Caco-2 (cell line): ENCODE measurements around the gene ADARB1. TPM values are rescaled to one million over a fixed set of nuclear protein-coding genes. Genes with fewer than 3 reads are reported as not detected.
A peak's percentile ranks its signal among the peaks of the same experiment; 100 is the strongest.

Experiments
- BruUV-seq: library from RNA; stranded (reverse); fragments of 400-500 nt; replicated peaks from 2 replicates; lab custom pipeline; 2021; lab: Mats Ljungman, UMichigan
- CTCF ChIA-PET: fragments of 300-600 bp; sonication (Branson Sonifier 250); formaldehyde crosslinking; loops from one replicate; lab custom pipeline; 2022; ENCODE audit warnings: antibody characterized with exemption; lab: Charles Lee
- POLR2A ChIA-PET: fragments of 300-600 bp; sonication (Branson Sonifier 250); formaldehyde crosslinking; loops from one replicate; lab custom pipeline; 2022; ENCODE audit warnings: antibody characterized with exemption; lab: Charles Lee
- DNase-seq, 2 experiments: peaks; one replicate each; pipeline versions ENCODE4 v3.0.0 to v3.0.0-alpha.2; 2020 to 2022
- H3K27me3 ChIP-seq: replicated peaks from 2 replicates; pipeline ENCODE4 v1.6.0; 2011; ENCODE audit warnings: low read length; ENCODE audit not compliant: control insufficient read depth, insufficient read depth
- H3K36me3 ChIP-seq: 2 replicates; pipeline ENCODE4 v1.5.1; 2011; ENCODE audit warnings: low read length; ENCODE audit not compliant: control insufficient read depth, insufficient read depth
- H3K4me1 ChIP-seq: fragments of 250-450 bp; sonication (Bioruptor Pico); 2 replicates; pipeline ENCODE4 v1.5.1; 2020; ENCODE audit warnings: mild to moderate bottlenecking
- H3K4me3 ChIP-seq: 2 replicates; pipeline ENCODE4 v1.5.1; 2011; ENCODE audit warnings: low read depth, mild to moderate bottlenecking, control low read depth, low read length
- H3K9me3 ChIP-seq: fragments of 250-450 bp; sonication (Bioruptor Pico); 2 replicates; pipeline ENCODE4 v1.5.1; 2020; ENCODE audit warnings: mild to moderate bottlenecking, moderate library complexity
- H3K27ac Mint-ChIP-seq: one replicate; pipeline ENCODE4 v1.8.0; 2022; ENCODE audit warnings: mixed read lengths; ENCODE audit not compliant: unreplicated experiment
- H3K27me3 Mint-ChIP-seq: one replicate; pipeline ENCODE4 v1.8.0; 2022; ENCODE audit warnings: mixed read lengths; ENCODE audit not compliant: insufficient read depth, unreplicated experiment
- H3K36me3 Mint-ChIP-seq: one replicate; pipeline ENCODE4 v1.8.0; 2022; ENCODE audit warnings: mild to moderate bottlenecking, mixed read lengths; ENCODE audit not compliant: insufficient read depth, unreplicated experiment
- H3K4me1 Mint-ChIP-seq: one replicate; pipeline ENCODE4 v1.8.0; 2022; ENCODE audit warnings: low read depth, mixed read lengths; ENCODE audit not compliant: unreplicated experiment
- H3K4me3 Mint-ChIP-seq: one replicate; pipeline ENCODE4 v1.8.0; 2022; ENCODE audit warnings: mild to moderate bottlenecking, moderate library complexity, mixed read lengths; ENCODE audit not compliant: unreplicated experiment
- H3K9me3 Mint-ChIP-seq: one replicate; pipeline ENCODE4 v1.8.0; 2022; ENCODE audit warnings: mixed read lengths; ENCODE audit not compliant: unreplicated experiment
- CTCF ChIP-seq, 2 experiments: fragments of 200-600 bp in 1 of 2; IDR thresholded peaks; 1 replicate in 1 of 2; 2 replicates in 1 of 2; pipeline versions ENCODE4 v1.5.1 to v1.8.0; 2011 to 2022; ENCODE audit warnings: antibody characterized with exemption in 1 of 2, control low read depth in 1 of 2, inconsistent platforms in 1 of 2, low read depth in 1 of 2, low read length in 1 of 2, mild to moderate bottlenecking in 1 of 2, moderate library complexity in 1 of 2; ENCODE audit not compliant: insufficient read depth in 1 of 2, severe bottlenecking in 1 of 2, unreplicated experiment in 1 of 2
- intact Hi-C: fragments of 100-400 bp; cut with micrococcal nuclease; formaldehyde crosslinking; loops from one replicate; pipeline ENCODE4 v1.10.0; 2022; ENCODE audit not compliant: unreplicated experiment
- total RNA-seq: library from RNA; stranded (reverse); gene quantifications from 2 replicates; pipeline ENCODE4 v1.2.3, GENCODE V29; 2022

The ADARB1 gene
- total RNA-seq, 1 experiment from 2014 or later, result 25.4 TPM

- H3K4me1 ChIP-seq, result peaks cover 13% of the 10 kb centered on the region
- Mint-ChIP-seq H3K9me3 (no peaks in the 10 kb centered on the region), H3K27me3 (no peaks in the 10 kb centered on the region), H3K4me1 (no peaks in the 10 kb centered on the region), H3K27ac (no peak overlapping the region), H3K4me3 (no peak overlapping the region), H3K36me3 (peaks cover 52% of the 10 kb centered on the region)
- H3K36me3 ChIP-seq, result no peaks in the 10 kb centered on the region; the same call in 1 of the 2 replicates
- CTCF ChIA-PET, result interaction anchor here (0.5 kb wide), 1 partner anchor 323 kb away, joined by 3 read pairs; the partner anchor contains the start of gene SLX9
- POLR2A ChIA-PET, result no interaction called here
- intact Hi-C loops, result no loop called here
- no peak for DNase-seq
- H3K4me3 ChIP-seq, result no peak overlapping the region
- no peaks in the 10 kb centered on the region for H3K9me3 ChIP-seq
- TF ChIP-seq CTCF (IDR thresholded peaks at IDR 0.05; ENCODE audit: insufficient read depth in 1 of 2, low read depth in 1 of 2, low read length in 1 of 2, severe bottlenecking in 1 of 2, unreplicated experiment in 1 of 2), result no peak
- H3K27me3 ChIP-seq, result no peaks in the 10 kb centered on the region
- BruUV-seq, result no TSS peak
Measured at GRCh38 chr21:45262616-45263015, 188.2 kb downstream of the ADARB1 start.

- intact Hi-C loops, result no loop called here
- Histone ChIP-seq H3K4me1 (peaks cover 6% of the 10 kb centered on the region; the same call in 1 of the 2 replicates), H3K27me3 (no peaks in the 10 kb centered on the region), H3K36me3 (no peaks in the 10 kb centered on the region; the same call in 1 of the 2 replicates), H3K4me3 (no peak overlapping the region), H3K9me3 (no peaks in the 10 kb centered on the region)
- no peaks in the 10 kb centered on the region for H3K4me1 Mint-ChIP-seq
- POLR2A ChIA-PET, result no interaction called here
- CTCF ChIA-PET, result no interaction called here
- no peak overlapping the region for H3K27ac Mint-ChIP-seq
- no TSS peak for BruUV-seq
- no peak for TF ChIP-seq CTCF (IDR thresholded peaks at IDR 0.05; ENCODE audit: insufficient read depth in 1 of 2, low read depth in 1 of 2, low read length in 1 of 2, severe bottlenecking in 1 of 2, unreplicated experiment in 1 of 2)
- H3K27me3 Mint-ChIP-seq, result no peaks in the 10 kb centered on the region
- peaks cover 47% of the 10 kb centered on the region for H3K36me3 Mint-ChIP-seq
- no peaks in the 10 kb centered on the region for H3K9me3 Mint-ChIP-seq
- H3K4me3 Mint-ChIP-seq, result no peak overlapping the region
- no peak for DNase-seq
Measured at GRCh38 chr21:45263534-45263933, 189.2 kb downstream of the ADARB1 start.

GRCh38 chr21:45264146-45264911, 189.9 kb downstream of the ADARB1 start:
- Histone ChIP-seq H3K4me1 (no peaks in the 10 kb centered on the region), H3K36me3 (no peaks in the 10 kb centered on the region; the same call in 1 of the 2 replicates), H3K27me3 (no peaks in the 10 kb centered on the region), H3K9me3 (no peaks in the 10 kb centered on the region), H3K4me3 (no peak overlapping the region)
- TSS peak; percentile 59 for BruUV-seq
- H3K4me1 Mint-ChIP-seq, result no peaks in the 10 kb centered on the region
- POLR2A ChIA-PET, result no interaction called here
- H3K27ac Mint-ChIP-seq, result no peak overlapping the region
- CTCF ChIA-PET, result no interaction called here
- H3K27me3 Mint-ChIP-seq, result no peaks in the 10 kb centered on the region
- no peaks in the 10 kb centered on the region for H3K9me3 Mint-ChIP-seq
- no peak for TF ChIP-seq CTCF (IDR thresholded peaks at IDR 0.05; ENCODE audit: insufficient read depth in 1 of 2, low read depth in 1 of 2, low read length in 1 of 2, severe bottlenecking in 1 of 2, unreplicated experiment in 1 of 2)
- intact Hi-C loops, result no loop called here
- peaks cover 47% of the 10 kb centered on the region for H3K36me3 Mint-ChIP-seq
- H3K4me3 Mint-ChIP-seq, result no peak overlapping the region
- no peak for DNase-seq
